Measurements from ENCODE around the gene CELF2. TPM values are rescaled to one million over a fixed set of nuclear protein-coding genes. Genes with fewer than 3 reads are reported as not detected.
"Not testable (repeated sequence)": the region's sequence is repeated elsewhere in the genome, so short reads cannot be mapped to it uniquely, and the experiment has no call there.

The CELF2 gene
- total RNA-seq, 1 experiment from 2014 or later, result 0.07 TPM

DNA sequence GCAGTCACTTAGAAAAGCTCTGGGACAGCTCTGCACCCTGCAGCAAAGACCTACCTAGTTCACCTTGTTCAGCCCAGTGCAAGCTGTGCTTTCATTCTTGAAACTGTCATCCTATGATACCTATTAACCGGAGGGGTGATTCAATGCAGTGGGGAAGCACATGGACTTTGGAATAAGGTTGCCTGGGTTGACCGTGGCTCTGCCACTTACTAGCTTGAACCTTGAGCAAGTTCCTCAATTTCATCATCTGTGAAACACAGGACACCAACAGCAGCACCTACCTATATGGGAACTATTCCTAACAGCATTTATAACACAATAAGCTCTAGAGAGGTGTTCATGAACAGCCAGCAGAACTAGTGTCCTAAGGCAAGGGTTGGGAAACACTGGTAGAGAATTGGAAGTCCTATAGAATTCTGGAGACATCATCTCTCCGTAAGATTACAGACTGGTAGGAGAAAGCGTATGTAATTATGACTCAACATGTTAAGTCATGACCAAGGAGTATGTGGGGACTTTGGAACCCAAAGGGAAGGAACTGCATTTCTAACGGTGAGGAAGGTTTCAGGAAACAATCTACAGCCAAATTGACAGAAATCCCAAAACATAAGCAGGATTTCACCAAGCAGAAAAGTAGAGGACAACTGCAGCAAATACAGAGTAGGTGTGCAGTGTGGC, 323.8 kb downstream of the CELF2 start:
- BruUV-seq (replicated peaks), result no TSS peak
- no peak for DNase-seq (ENCODE audit: unreplicated experiment)
- peaks cover 15% of the 10 kb centered on the region for H3K27me3 Mint-ChIP-seq (ENCODE audit: insufficient read depth, unreplicated experiment)
- H3K9me3 Mint-ChIP-seq (ENCODE audit: unreplicated experiment), result no peaks in the 10 kb centered on the region
- no peak overlapping the region for H3K4me3 Mint-ChIP-seq (ENCODE audit: unreplicated experiment)
- TF ChIP-seq, protein P1, sequence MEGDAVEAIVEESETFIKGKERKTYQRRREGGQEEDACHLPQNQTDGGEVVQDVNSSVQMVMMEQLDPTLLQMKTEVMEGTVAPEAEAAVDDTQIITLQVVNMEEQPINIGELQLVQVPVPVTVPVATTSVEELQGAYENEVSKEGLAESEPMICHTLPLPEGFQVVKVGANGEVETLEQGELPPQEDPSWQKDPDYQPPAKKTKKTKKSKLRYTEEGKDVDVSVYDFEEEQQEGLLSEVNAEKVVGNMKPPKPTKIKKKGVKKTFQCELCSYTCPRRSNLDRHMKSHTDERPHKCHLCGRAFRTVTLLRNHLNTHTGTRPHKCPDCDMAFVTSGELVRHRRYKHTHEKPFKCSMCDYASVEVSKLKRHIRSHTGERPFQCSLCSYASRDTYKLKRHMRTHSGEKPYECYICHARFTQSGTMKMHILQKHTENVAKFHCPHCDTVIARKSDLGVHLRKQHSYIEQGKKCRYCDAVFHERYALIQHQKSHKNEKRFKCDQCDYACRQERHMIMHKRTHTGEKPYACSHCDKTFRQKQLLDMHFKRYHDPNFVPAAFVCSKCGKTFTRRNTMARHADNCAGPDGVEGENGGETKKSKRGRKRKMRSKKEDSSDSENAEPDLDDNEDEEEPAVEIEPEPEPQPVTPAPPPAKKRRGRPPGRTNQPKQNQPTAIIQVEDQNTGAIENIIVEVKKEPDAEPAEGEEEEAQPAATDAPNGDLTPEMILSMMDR (IDR thresholded peaks at IDR 0.05; ENCODE audit: unreplicated experiment), result no peak
- H3K27ac Mint-ChIP-seq (ENCODE audit: low read depth, unreplicated experiment), result no peak overlapping the region
- H3K4me1 Mint-ChIP-seq (ENCODE audit: insufficient read depth, unreplicated experiment), result no peaks in the 10 kb centered on the region
- ChIA-PET CTCF (no interaction called here), POLR2A (no interaction called here)
- intact Hi-C loops (cut with micrococcal nuclease), result no loop called here
- H3K36me3 Mint-ChIP-seq (ENCODE audit: insufficient read depth, unreplicated experiment), result no peaks in the 10 kb centered on the region

DNA sequence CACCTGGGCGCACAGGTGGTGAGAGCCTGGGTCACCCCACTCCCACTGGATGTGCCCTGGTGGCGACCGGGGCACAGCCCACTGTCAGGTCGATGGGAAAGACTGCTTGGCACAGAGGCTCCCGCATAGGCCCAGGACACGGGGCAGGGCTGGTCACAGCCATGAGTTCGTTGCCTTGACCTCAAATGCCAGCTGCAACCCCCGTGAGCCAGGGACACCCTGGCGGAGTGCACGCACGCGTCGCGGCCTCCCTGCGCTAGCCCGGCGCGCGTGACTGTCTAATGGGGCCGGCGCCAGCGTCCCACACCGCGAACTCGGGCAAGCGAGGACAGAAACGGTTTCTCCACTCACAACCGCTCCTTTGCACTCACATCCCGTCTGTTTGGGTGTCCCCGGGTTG, 326.4 kb downstream of the CELF2 start:
- Mint-ChIP-seq H3K36me3 (ENCODE audit: insufficient read depth, unreplicated experiment) (no peaks in the 10 kb centered on the region), H3K27me3 (ENCODE audit: insufficient read depth, unreplicated experiment) (peaks cover 15% of the 10 kb centered on the region), H3K27ac (ENCODE audit: low read depth, unreplicated experiment) (no peak overlapping the region), H3K4me3 (ENCODE audit: unreplicated experiment) (no peak overlapping the region), H3K9me3 (ENCODE audit: unreplicated experiment) (no peaks in the 10 kb centered on the region), H3K4me1 (ENCODE audit: insufficient read depth, unreplicated experiment) (no peaks in the 10 kb centered on the region)
- ChIA-PET POLR2A (no interaction called here), CTCF (no interaction called here)
- no peak for DNase-seq (ENCODE audit: unreplicated experiment)
- TF ChIP-seq, protein P1 (IDR thresholded peaks at IDR 0.05; ENCODE audit: unreplicated experiment), result no peak
- intact Hi-C loops (cut with micrococcal nuclease), result no loop called here
- BruUV-seq (replicated peaks), result no TSS peak

DNA sequence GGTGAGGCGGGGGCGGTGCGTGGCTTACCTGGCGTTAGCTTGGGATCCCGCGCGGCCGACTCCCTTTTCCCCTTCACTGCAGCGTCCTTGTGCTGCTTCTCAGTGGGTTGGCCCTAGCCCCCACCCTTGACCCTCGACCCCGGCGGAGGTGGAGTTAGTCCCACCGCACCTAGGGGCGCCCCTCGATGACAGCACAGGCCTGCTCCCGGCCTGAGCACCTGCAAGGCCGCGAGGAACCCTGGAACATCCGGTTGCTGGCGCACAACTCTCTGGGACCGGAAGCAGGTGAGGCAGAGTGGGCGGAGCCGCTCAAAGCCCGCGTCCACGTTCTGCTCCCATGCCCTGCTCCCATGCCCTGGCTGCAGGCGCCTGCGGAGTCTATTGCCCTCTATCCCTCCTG, 326.9 kb downstream of the CELF2 start:
- ChIA-PET POLR2A (no interaction called here), CTCF (interaction anchor here (0.5 kb wide), 1 partner anchor 1706 kb away, joined by 3 read pairs; no protein-coding TSS in a partner anchor)
- Mint-ChIP-seq H3K4me3 (ENCODE audit: unreplicated experiment) (no peak overlapping the region), H3K27ac (ENCODE audit: low read depth, unreplicated experiment) (no peak overlapping the region), H3K36me3 (ENCODE audit: insufficient read depth, unreplicated experiment) (no peaks in the 10 kb centered on the region), H3K27me3 (ENCODE audit: insufficient read depth, unreplicated experiment) (peaks cover 15% of the 10 kb centered on the region), H3K4me1 (ENCODE audit: insufficient read depth, unreplicated experiment) (no peaks in the 10 kb centered on the region), H3K9me3 (ENCODE audit: unreplicated experiment) (no peaks in the 10 kb centered on the region)
- TF ChIP-seq, protein P1 (IDR thresholded peaks at IDR 0.05; ENCODE audit: unreplicated experiment), result no peak
- DNase-seq (ENCODE audit: unreplicated experiment), result no peak
- BruUV-seq (replicated peaks), result no TSS peak
- intact Hi-C loops (cut with micrococcal nuclease), result no loop called here

DNA sequence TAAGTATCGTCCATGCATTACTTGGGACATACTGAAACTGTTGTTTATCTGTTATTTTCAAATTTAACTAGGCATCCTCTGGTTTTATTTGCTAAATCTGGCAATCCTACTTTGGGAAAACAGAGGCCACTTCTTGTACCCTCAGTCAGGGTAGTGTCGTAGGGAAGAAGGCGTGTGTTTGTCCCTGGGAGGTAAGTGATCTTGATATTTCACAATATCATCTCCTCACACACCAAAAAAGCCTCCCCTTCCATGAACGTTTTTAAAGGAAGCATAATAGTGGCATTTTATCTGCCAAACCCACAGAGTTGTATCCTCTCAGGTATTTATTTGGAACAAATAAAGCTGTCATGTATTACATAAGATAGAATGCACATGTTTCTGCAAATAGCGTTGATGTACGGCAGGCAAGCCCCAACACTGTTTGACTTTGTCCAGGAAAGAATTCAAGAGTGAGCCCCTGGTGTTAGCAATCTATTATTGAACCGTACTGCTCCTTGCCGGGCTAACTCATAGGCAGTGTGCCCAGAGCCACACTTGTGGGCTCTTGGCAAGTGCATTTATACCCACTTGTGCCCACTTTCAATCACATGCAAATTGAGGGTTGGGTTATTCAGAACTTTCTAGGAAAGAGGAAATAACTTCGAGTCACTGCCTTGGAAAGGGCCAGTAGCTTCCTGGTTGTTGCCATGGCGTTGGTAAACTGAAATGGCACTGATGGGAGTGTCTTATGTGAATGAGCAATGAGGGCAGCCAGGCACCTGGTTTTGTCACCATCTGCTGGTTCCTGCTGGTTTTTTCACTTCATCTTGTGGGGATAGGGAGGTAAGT, 327.8 kb downstream of the CELF2 start:
- peaks cover 15% of the 10 kb centered on the region for H3K27me3 Mint-ChIP-seq (ENCODE audit: insufficient read depth, unreplicated experiment)

DNA sequence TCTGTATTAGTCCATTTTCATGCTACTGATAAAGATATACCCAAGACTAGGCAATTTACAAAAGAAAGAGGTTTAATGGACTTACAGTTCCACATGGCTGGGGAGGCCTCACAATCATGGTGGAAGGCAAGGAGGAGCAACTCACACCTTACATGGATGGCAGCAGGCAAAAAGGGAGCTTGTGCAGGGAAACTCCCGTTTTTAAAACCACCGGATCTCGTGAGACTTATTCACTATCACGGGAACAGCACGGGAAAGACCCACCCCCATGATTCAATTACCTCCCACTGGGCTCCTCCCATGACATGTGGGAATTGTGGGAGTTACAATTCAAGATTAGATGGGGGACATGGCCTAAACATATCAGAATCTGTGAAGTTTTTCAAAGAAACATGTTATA, 329.9 kb downstream of the CELF2 start:
- BruUV-seq (replicated peaks); DNase-seq (ENCODE audit: unreplicated experiment); H3K4me3 Mint-ChIP-seq (ENCODE audit: unreplicated experiment); CTCF ChIA-PET; H3K27ac Mint-ChIP-seq (ENCODE audit: low read depth, unreplicated experiment); H3K4me1 Mint-ChIP-seq (ENCODE audit: insufficient read depth, unreplicated experiment); H3K9me3 Mint-ChIP-seq (ENCODE audit: unreplicated experiment); H3K27me3 Mint-ChIP-seq (ENCODE audit: insufficient read depth, unreplicated experiment); POLR2A ChIA-PET; H3K36me3 Mint-ChIP-seq (ENCODE audit: insufficient read depth, unreplicated experiment); intact Hi-C loops (cut with micrococcal nuclease): not testable (repeated sequence)

More for the DNA sequence above, 327.8 kb downstream of the CELF2 start:
- H3K4me3 Mint-ChIP-seq (ENCODE audit: unreplicated experiment), result no peak overlapping the region
- no peaks in the 10 kb centered on the region for H3K9me3 Mint-ChIP-seq (ENCODE audit: unreplicated experiment)
- no TSS peak for BruUV-seq (replicated peaks)
- intact Hi-C loops (cut with micrococcal nuclease), result no loop called here
- no peak overlapping the region for H3K27ac Mint-ChIP-seq (ENCODE audit: low read depth, unreplicated experiment)
- H3K36me3 Mint-ChIP-seq (ENCODE audit: insufficient read depth, unreplicated experiment), result no peaks in the 10 kb centered on the region
- CTCF ChIA-PET, result no interaction called here
- peak; percentile 21 for DNase-seq (ENCODE audit: unreplicated experiment)
- POLR2A ChIA-PET, result no interaction called here
- TF ChIP-seq, protein P1 (IDR thresholded peaks at IDR 0.05; ENCODE audit: unreplicated experiment), result no peak
- H3K4me1 Mint-ChIP-seq (ENCODE audit: insufficient read depth, unreplicated experiment), result no peaks in the 10 kb centered on the region

Data from MCF 10A (cell line).